A549 treated with CORT108297 at 1 μM for 4 hours (cell line): ENCODE measurements around the gene PTAR1. TPM values are rescaled to one million over a fixed set of nuclear protein-coding genes. Genes with fewer than 3 reads are reported as not detected.

ENCODE experiments used
- total RNA-seq: library from RNA; stranded (reverse); fragments of 200-300 nt; extraction: Qiagen RNA extraction; gene quantifications from 5 replicates; pipeline ENCODE4 v1.2.3, GENCODE V29; 2022

The PTAR1 gene
- 9.9 to 16.5 TPM (median 15.0 TPM) in 5 replicates for total RNA-seq

GRCh38 chr9:69759421-69760277, at the start of gene PTAR1:
PTAR1 (minus strand) TSS chr9:69760011; CDS start chr9:69759938, 73 bp downstream.

GRCh38 chr9:69671879-69672595, 87.8 kb downstream of the PTAR1 start, which contains the start of gene APBA1:
APBA1 (minus strand) TSS chr9:69672371.

Other genes starting within 250 kb of the PTAR1 start
- gene APBA1, start 87.6 kb downstream of the PTAR1 start, total RNA-seq = 0.11 to 0.29 TPM (median 0.14 TPM) in 5 replicates
- 0.22 to 0.30 TPM (median 0.22 TPM) in 3 of 5 replicates, not detected in the others for gene CFAP95, start 60.8 kb upstream of the PTAR1 start, total RNA-seq